CD4-positive, alpha-beta T cell treated with Interleukin-10 for 1 hour (primary cell): ENCODE measurements around the gene LIMS1.
"Not testable (repeated sequence)": the region's sequence is repeated elsewhere in the genome, so short reads cannot be mapped to it uniquely, and the experiment has no call there.

Source experiments
- DNase-seq: peaks from one replicate; pipeline ENCODE4 v3.0.0-alpha.2; 2020

LIMS1 gene

GRCh38 chr2:108588070-108588668, 53.9 kb downstream of the LIMS1 start:
- DNase-seq, result no peak

GRCh38 chr2:108589372-108589771, 55.1 kb downstream of the LIMS1 start:
- no peak for DNase-seq

- DNase-seq, result no peak
Measured at GRCh38 chr2:108589781-108590180, 55.5 kb downstream of the LIMS1 start.

GRCh38 chr2:108591163-108591562, 56.9 kb downstream of the LIMS1 start:
- no peak for DNase-seq

- no peak for DNase-seq
Measured at GRCh38 chr2:108593547-108594098, 59.4 kb downstream of the LIMS1 start.

GRCh38 chr2:108594132-108594981, 60.1 kb downstream of the LIMS1 start:
- no peak for DNase-seq

- no peak for DNase-seq
Measured at GRCh38 chr2:108594982-108595464, 60.8 kb downstream of the LIMS1 start.

GRCh38 chr2:108595771-108596170, 61.5 kb downstream of the LIMS1 start:
- DNase-seq, result not testable (repeated sequence)

GRCh38 chr2:108597105-108597744, 63.0 kb downstream of the LIMS1 start:
- DNase-seq, result peak; percentile 62

- not testable (repeated sequence) for DNase-seq
Measured at GRCh38 chr2:108601199-108601598, 66.9 kb downstream of the LIMS1 start.

- DNase-seq, result no peak
Measured at GRCh38 chr2:108602422-108602821, 68.2 kb downstream of the LIMS1 start.

GRCh38 chr2:108604196-108604595, 69.9 kb downstream of the LIMS1 start:
- no peak for DNase-seq

- DNase-seq, result no peak
Measured at GRCh38 chr2:108605947-108606346, 71.7 kb downstream of the LIMS1 start.

- DNase-seq, result peak; percentile 71
Measured at GRCh38 chr2:108607706-108608301, 73.5 kb downstream of the LIMS1 start.

- DNase-seq, result no peak
Measured at GRCh38 chr2:108611021-108611420, 76.8 kb downstream of the LIMS1 start.

GRCh38 chr2:108612153-108612513, 77.9 kb downstream of the LIMS1 start:
- peak; percentile 69 for DNase-seq

GRCh38 chr2:108612514-108613183, 78.4 kb downstream of the LIMS1 start:
- peak; percentile 77 for DNase-seq

- DNase-seq, result no peak
Measured at GRCh38 chr2:108613261-108614042, 79.2 kb downstream of the LIMS1 start.

GRCh38 chr2:108614043-108614545, 79.8 kb downstream of the LIMS1 start:
- DNase-seq, result no peak

- no peak for DNase-seq
Measured at GRCh38 chr2:108614659-108615058, 80.4 kb downstream of the LIMS1 start.

GRCh38 chr2:108615480-108616090, 81.3 kb downstream of the LIMS1 start:
- peak; percentile 49 for DNase-seq
